Upper lobe of left lung (tissue), 6 donors: ENCODE data around the gene ABCA8. TPM values are rescaled to one million over a fixed set of nuclear protein-coding genes. Genes with fewer than 3 reads are reported as not detected.
A peak's percentile ranks its signal among the peaks of the same experiment; 100 is the strongest.
"Not testable (repeated sequence)": the region's sequence is repeated elsewhere in the genome, so short reads cannot be mapped to it uniquely, and the experiment has no call there.

Source experiments
- ATAC-seq, 2 donors: fragments of 200-7000 bp; cut with Tn5 transposase; one replicate each; pipeline ENCODE4 v1.9.1; 2022; ENCODE audit warnings: mild to moderate bottlenecking in 2 of 2, moderate library complexity in 2 of 2; ENCODE audit not compliant: low FRiP score in 2 of 2
- DNase-seq, 2 donors: peaks; one replicate each; pipeline ENCODE4 v3.0.0-alpha.2; 2019 to 2020
- H3K27ac ChIP-seq, 4 donors: fragments of 200-600 bp; sonication (generic); one replicate each; pipeline ENCODE4 v1.5.1; 2016 to 2019
- H3K27me3 ChIP-seq, 4 donors: fragments of 200-600 bp; sonication (generic); one replicate each; pipeline ENCODE4 v1.5.1; 2017 to 2019
- H3K36me3 ChIP-seq, 4 donors: fragments of 200-600 bp; sonication (generic); one replicate each; pipeline ENCODE4 v1.5.1; 2016 to 2019
- H3K4me1 ChIP-seq, 4 donors: fragments of 200-600 bp; sonication (generic); one replicate each; pipeline ENCODE4 v1.5.1; 2018 to 2019
- H3K4me3 ChIP-seq, 4 donors: fragments of 200-600 bp; sonication (generic); one replicate each; pipeline ENCODE4 v1.5.1; 2017 to 2019; ENCODE audit warnings: mild to moderate bottlenecking in 2 of 4, moderate library complexity in 1 of 4
- H3K9me3 ChIP-seq, 4 donors: fragments of 200-600 bp; sonication (generic); one replicate each; pipeline ENCODE4 v1.5.1; 2018 to 2019
- EP300 ChIP-seq, 4 donors: sonication (generic); formaldehyde crosslinking; IDR thresholded peaks; one replicate each; pipeline ENCODE4 v1.5.1; 2017; ENCODE audit warnings: antibody characterized with exemption in 4 of 4, control low read depth in 2 of 4
- POLR2A ChIP-seq, 4 donors: fragments of 450-650 bp; IDR thresholded peaks; one replicate each; pipeline ENCODE4 v1.5.1; 2016 to 2017; ENCODE audit warnings: antibody characterized with exemption in 4 of 4, mild to moderate bottlenecking in 2 of 4
- POLR2AphosphoS5 ChIP-seq, 2 donors: sonication (generic); formaldehyde crosslinking; IDR thresholded peaks; one replicate each; pipeline ENCODE4 v1.5.1; 2017; ENCODE audit warnings: antibody characterized with exemption in 2 of 2
- WGBS, 2 donors: methylation state at CpG; one replicate each; pipeline ENCODE4 v1.1.5; 2017 to 2018; 5-methylcytosine and 5-hydroxymethylcytosine counted together
- total RNA-seq, 6 donors: library from RNA; depleted of rRNA in 4 of 6; stranded (reverse); fragments of >200 nt in 4 of 6; gene quantifications; one replicate each; pipeline versions ENCODE4 v1.1.0 to v1.2.1, GENCODE V29; 2016 to 2021
- TF ChIP-seq, protein P1 (sequence below), 6 experiments: fragments of 450-650 bp in 4 of 6; fragments of 200-600 bp in 2 of 6; sonication (generic) in 2 of 6; IDR thresholded peaks; one replicate each; pipeline ENCODE4 v1.5.1; 2016 to 2019; ENCODE audit warnings: antibody characterized with exemption in 6 of 6
- donor health status: DM: no; HTN: no; CAD: no; lungs with moderate emphysema.
- donor health status: DM: no; HTN: yes; CAD: no; lungs with severe emphysema.

Gene ABCA8, protein sequence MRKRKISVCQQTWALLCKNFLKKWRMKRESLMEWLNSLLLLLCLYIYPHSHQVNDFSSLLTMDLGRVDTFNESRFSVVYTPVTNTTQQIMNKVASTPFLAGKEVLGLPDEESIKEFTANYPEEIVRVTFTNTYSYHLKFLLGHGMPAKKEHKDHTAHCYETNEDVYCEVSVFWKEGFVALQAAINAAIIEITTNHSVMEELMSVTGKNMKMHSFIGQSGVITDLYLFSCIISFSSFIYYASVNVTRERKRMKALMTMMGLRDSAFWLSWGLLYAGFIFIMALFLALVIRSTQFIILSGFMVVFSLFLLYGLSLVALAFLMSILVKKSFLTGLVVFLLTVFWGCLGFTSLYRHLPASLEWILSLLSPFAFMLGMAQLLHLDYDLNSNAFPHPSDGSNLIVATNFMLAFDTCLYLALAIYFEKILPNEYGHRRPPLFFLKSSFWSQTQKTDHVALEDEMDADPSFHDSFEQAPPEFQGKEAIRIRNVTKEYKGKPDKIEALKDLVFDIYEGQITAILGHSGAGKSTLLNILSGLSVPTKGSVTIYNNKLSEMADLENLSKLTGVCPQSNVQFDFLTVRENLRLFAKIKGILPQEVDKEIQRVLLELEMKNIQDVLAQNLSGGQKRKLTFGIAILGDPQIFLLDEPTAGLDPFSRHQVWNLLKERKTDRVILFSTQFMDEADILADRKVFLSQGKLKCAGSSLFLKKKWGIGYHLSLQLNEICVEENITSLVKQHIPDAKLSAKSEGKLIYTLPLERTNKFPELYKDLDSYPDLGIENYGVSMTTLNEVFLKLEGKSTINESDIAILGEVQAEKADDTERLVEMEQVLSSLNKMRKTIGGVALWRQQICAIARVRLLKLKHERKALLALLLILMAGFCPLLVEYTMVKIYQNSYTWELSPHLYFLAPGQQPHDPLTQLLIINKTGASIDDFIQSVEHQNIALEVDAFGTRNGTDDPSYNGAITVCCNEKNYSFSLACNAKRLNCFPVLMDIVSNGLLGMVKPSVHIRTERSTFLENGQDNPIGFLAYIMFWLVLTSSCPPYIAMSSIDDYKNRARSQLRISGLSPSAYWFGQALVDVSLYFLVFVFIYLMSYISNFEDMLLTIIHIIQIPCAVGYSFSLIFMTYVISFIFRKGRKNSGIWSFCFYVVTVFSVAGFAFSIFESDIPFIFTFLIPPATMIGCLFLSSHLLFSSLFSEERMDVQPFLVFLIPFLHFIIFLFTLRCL (N-terminal part only)
- 10 to 100 TPM; 26.2 to 86.9 (median 42.9) TPM for total RNA-seq

GRCh38 chr17:68955181-68955841 is at the start of gene ABCA8:
ABCA8 (minus strand) TSS chr17:68955392; CDS start chr17:68942034, 13,358 bp downstream.
- Histone ChIP-seq H3K36me3 (no peaks in the 10 kb centered on the region), H3K4me1 (peaks cover 0 to 2% (median 0%) of the 10 kb centered on the region in 4 donors), H3K27ac (peak within 1 kb of the TSS in 2 of 4 donors; percentile 37 to 54), H3K27me3 (no peaks in the 10 kb centered on the region), H3K4me3 (peak within 1 kb of the TSS; percentile 13 to 40 (median 25)), H3K9me3 (no peaks in the 10 kb centered on the region)
- TF ChIP-seq, protein P1, sequence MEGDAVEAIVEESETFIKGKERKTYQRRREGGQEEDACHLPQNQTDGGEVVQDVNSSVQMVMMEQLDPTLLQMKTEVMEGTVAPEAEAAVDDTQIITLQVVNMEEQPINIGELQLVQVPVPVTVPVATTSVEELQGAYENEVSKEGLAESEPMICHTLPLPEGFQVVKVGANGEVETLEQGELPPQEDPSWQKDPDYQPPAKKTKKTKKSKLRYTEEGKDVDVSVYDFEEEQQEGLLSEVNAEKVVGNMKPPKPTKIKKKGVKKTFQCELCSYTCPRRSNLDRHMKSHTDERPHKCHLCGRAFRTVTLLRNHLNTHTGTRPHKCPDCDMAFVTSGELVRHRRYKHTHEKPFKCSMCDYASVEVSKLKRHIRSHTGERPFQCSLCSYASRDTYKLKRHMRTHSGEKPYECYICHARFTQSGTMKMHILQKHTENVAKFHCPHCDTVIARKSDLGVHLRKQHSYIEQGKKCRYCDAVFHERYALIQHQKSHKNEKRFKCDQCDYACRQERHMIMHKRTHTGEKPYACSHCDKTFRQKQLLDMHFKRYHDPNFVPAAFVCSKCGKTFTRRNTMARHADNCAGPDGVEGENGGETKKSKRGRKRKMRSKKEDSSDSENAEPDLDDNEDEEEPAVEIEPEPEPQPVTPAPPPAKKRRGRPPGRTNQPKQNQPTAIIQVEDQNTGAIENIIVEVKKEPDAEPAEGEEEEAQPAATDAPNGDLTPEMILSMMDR (IDR thresholded peaks at IDR 0.05) = no peak
- TF ChIP-seq EP300 (IDR thresholded peaks at IDR 0.05) (no peak), POLR2A (IDR thresholded peaks at IDR 0.05) (no peak), POLR2AphosphoS5 (IDR thresholded peaks at IDR 0.05) (no peak)
- WGBS, 2 donors = 40 to 54% methylated on average over 4 of the region's 4 CpGs
- DNase-seq (peak in 1 of 2 donors; percentile 28), ATAC-seq (peak; percentile 66 to 86)

DNA sequence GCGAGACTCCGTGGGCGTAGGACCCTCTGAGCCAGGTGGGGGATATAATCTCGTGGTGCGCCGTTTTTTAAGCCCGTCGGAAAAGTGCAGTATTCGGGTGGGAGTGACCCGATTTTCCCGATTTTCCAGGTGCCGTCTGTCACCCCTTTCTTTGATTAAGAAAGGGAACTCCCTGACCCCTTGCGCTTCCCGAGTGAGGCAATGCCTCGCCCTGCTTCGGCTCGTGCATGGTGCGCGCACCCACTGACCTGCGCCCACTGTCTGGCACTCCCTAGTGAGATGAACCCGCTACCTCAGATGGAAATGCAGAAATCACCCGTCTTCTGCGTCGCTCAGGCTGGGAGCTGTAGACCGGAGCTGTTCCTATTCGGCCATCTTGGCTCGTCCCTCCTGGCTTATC is 49.6 kb upstream of the ABCA8 start:
- not testable (repeated sequence) for ATAC-seq, H3K4me3 ChIP-seq, H3K27me3 ChIP-seq, H3K36me3 ChIP-seq, H3K9me3 ChIP-seq, H3K4me1 ChIP-seq, H3K27ac ChIP-seq
- WGBS, 2 donors = 95 to 97% methylated on average over 16 to 24 of the region's 27 CpGs
- DNase-seq = peak in 1 of 2 donors; percentile 9

DNA sequence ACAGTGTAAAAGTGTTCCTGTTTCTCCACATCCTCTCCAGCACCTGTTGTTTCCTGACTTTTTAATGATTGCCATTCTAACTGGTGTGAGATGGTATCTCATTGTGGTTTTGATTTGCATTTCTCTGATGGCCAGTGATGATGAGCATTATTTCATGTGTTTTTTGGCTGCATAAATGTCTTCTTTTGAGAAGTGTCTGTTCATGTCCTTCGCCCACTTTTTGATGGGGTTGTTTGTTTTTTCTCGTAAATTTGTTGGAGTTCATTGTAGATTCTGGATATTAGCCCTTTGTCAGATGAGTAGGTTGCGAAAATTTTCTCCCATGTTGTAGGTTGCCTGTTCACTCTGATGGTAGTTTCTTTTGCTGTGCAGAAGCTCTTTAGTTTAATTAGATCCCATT is 44.6 kb upstream of the ABCA8 start:
- not testable (repeated sequence) for DNase-seq

GRCh38 chr17:68993112-68993511 is 37.9 kb upstream of the ABCA8 start:
- WGBS, 2 donors = 67 to 79% methylated on average over 4 of the region's 4 CpGs
- no peaks in the 10 kb centered on the region for H3K36me3 ChIP-seq
- TF ChIP-seq, protein P1 (IDR thresholded peaks at IDR 0.05) = no peak
- TF ChIP-seq POLR2AphosphoS5 (IDR thresholded peaks at IDR 0.05) (no peak), EP300 (IDR thresholded peaks at IDR 0.05) (no peak), POLR2A (IDR thresholded peaks at IDR 0.05) (no peak)
- ATAC-seq (no peak), DNase-seq (no peak)
- H3K4me1 ChIP-seq = no peaks in the 10 kb centered on the region
- H3K9me3 ChIP-seq = no peaks in the 10 kb centered on the region
- no peak overlapping the region for H3K4me3 ChIP-seq
- H3K27me3 ChIP-seq = no peaks in the 10 kb centered on the region
- no peak overlapping the region for H3K27ac ChIP-seq

More for the DNA sequence above, 44.6 kb upstream of the ABCA8 start:
- H3K4me3 ChIP-seq, H3K9me3 ChIP-seq, ATAC-seq, H3K27me3 ChIP-seq, H3K4me1 ChIP-seq, H3K36me3 ChIP-seq, H3K27ac ChIP-seq: not testable (repeated sequence)
- 97 to 100% methylated on average over 3 of the region's 3 CpGs for WGBS, 2 donors

DNA sequence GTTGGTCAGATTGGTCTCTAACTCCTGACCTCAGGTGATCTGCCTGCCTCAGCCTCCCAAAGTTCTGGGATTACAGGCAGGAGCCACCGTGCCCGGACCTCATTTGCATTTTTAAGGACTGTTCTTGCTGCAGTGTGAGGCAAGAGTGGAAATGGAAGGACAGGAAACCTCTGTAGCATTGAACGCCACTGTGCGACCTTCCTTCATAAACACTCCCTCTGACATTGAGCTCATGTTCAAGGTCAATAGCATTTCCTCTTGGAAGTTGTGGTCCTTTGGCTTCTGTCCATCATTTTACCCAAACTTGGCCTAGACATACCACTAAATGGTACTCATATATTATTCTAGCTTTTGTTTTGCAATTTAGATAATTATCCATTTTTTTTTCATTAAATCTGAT is 32.8 kb upstream of the ABCA8 start:
- TF ChIP-seq POLR2AphosphoS5 (IDR thresholded peaks at IDR 0.05) = no peak
- TF ChIP-seq POLR2A (IDR thresholded peaks at IDR 0.05) = no peak
- TF ChIP-seq EP300 (IDR thresholded peaks at IDR 0.05) = no peak
- TF ChIP-seq, protein P1 (IDR thresholded peaks at IDR 0.05) = no peak
- WGBS, 2 donors = 63 to 76% methylated on average over 4 of the region's 4 CpGs

More for the DNA sequence above, 32.8 kb upstream of the ABCA8 start:
- Histone ChIP-seq H3K27ac (no peak overlapping the region), H3K9me3 (no peaks in the 10 kb centered on the region), H3K4me1 (no peaks in the 10 kb centered on the region), H3K4me3 (no peak overlapping the region), H3K36me3 (no peaks in the 10 kb centered on the region), H3K27me3 (no peaks in the 10 kb centered on the region)
- ATAC-seq (no peak), DNase-seq (no peak)
